Effector memory CD4-positive, alpha-beta T cell (primary cell): ENCODE measurements around the gene GRAP.

ENCODE experiments used
- DNase-seq, 3 donors: peaks; one replicate each; pipeline ENCODE4 v3.0.0-alpha.2; 2020
- H3K27ac ChIP-seq: 2 replicates; pipeline ENCODE4 v1.7.0; 2013; ENCODE audit warnings: mild to moderate bottlenecking, low read length, moderate library complexity; ENCODE audit not compliant: insufficient read depth, poor library complexity, severe bottlenecking
- H3K27me3 ChIP-seq: replicated peaks from 2 replicates; pipeline ENCODE4 v1.7.0; 2013; ENCODE audit warnings: mild to moderate bottlenecking, low read length; ENCODE audit not compliant: insufficient read depth, control insufficient read depth, poor library complexity, severe bottlenecking
- H3K36me3 ChIP-seq: 2 replicates; pipeline ENCODE4 v1.7.0; 2013; ENCODE audit warnings: mild to moderate bottlenecking, low read length, moderate library complexity; ENCODE audit not compliant: control insufficient read depth, insufficient read depth
- H3K4me1 ChIP-seq: 2 replicates; pipeline ENCODE4 v1.7.0; 2013; ENCODE audit warnings: low read length, mild to moderate bottlenecking; ENCODE audit not compliant: control insufficient read depth, insufficient read depth, poor library complexity, severe bottlenecking
- H3K4me3 ChIP-seq: 2 replicates; pipeline ENCODE4 v1.7.0; 2013; ENCODE audit warnings: low read length, low read depth, mild to moderate bottlenecking; ENCODE audit not compliant: insufficient read depth, poor library complexity, severe bottlenecking
- H3K9me3 ChIP-seq: 2 replicates; pipeline ENCODE4 v1.7.0; 2013; ENCODE audit warnings: mild to moderate bottlenecking, low read length, moderate library complexity; ENCODE audit not compliant: control insufficient read depth

Gene GRAP

GRCh38 chr17:19003543-19004420 is 43.0 kb downstream of the GRAP start:
- DNase-seq = no peak
- Histone ChIP-seq H3K27ac (peak overlapping the region; percentile 93), H3K27me3 (no peaks in the 10 kb centered on the region)

GRCh38 chr17:19002805-19003542 is 43.8 kb downstream of the GRAP start:
- peaks cover 3% of the 10 kb centered on the region for H3K36me3 ChIP-seq
- H3K27me3 ChIP-seq = no peaks in the 10 kb centered on the region
- H3K27ac ChIP-seq = no peak overlapping the region
- H3K4me3 ChIP-seq = peak overlapping the region; percentile 66
- H3K9me3 ChIP-seq = no peaks in the 10 kb centered on the region
- peaks cover 30% of the 10 kb centered on the region for H3K4me1 ChIP-seq
- no peak for DNase-seq

More at GRCh38 chr17:19003543-19004420, 43.0 kb downstream of the GRAP start:
- Histone ChIP-seq H3K36me3 (peaks cover 3% of the 10 kb centered on the region), H3K9me3 (no peaks in the 10 kb centered on the region), H3K4me1 (peaks cover 30% of the 10 kb centered on the region), H3K4me3 (peak overlapping the region; percentile 66)

- Histone ChIP-seq H3K36me3 (peaks cover 3% of the 10 kb centered on the region), H3K4me3 (no peak overlapping the region), H3K27ac (no peak overlapping the region)
Observed at GRCh38 chr17:19001907-19002590, 44.7 kb downstream of the GRAP start.

GRCh38 chr17:19000531-19001325 is 46.0 kb downstream of the GRAP start:
- DNase-seq = no peak
- Histone ChIP-seq H3K4me3 (no peak overlapping the region), H3K4me1 (peaks cover 30% of the 10 kb centered on the region), H3K27me3 (no peaks in the 10 kb centered on the region), H3K9me3 (no peaks in the 10 kb centered on the region), H3K27ac (no peak overlapping the region), H3K36me3 (peaks cover 3% of the 10 kb centered on the region)

More at GRCh38 chr17:19001907-19002590, 44.7 kb downstream of the GRAP start:
- Histone ChIP-seq H3K9me3 (no peaks in the 10 kb centered on the region), H3K4me1 (peaks cover 30% of the 10 kb centered on the region), H3K27me3 (no peaks in the 10 kb centered on the region)
- no peak for DNase-seq

GRCh38 chr17:18999911-19000310 is 46.8 kb downstream of the GRAP start:
- Histone ChIP-seq H3K9me3 (no peaks in the 10 kb centered on the region), H3K27ac (no peak overlapping the region), H3K4me1 (peaks cover 26% of the 10 kb centered on the region), H3K4me3 (no peak overlapping the region), H3K36me3 (peaks cover 3% of the 10 kb centered on the region), H3K27me3 (no peaks in the 10 kb centered on the region)
- DNase-seq = no peak

GRCh38 chr17:18999394-18999793 is 47.4 kb downstream of the GRAP start:
- Histone ChIP-seq H3K36me3 (peaks cover 3% of the 10 kb centered on the region), H3K27ac (no peak overlapping the region)

GRCh38 chr17:18997650-18998196 is 49.0 kb downstream of the GRAP start:
- no peaks in the 10 kb centered on the region for H3K9me3 ChIP-seq
- H3K4me3 ChIP-seq = no peak overlapping the region
- H3K27me3 ChIP-seq = no peaks in the 10 kb centered on the region
- peaks cover 6% of the 10 kb centered on the region for H3K36me3 ChIP-seq
- no peak for DNase-seq
- no peak overlapping the region for H3K27ac ChIP-seq
- peaks cover 26% of the 10 kb centered on the region for H3K4me1 ChIP-seq

More at GRCh38 chr17:18999394-18999793, 47.4 kb downstream of the GRAP start:
- no peaks in the 10 kb centered on the region for H3K9me3 ChIP-seq
- peaks cover 24% of the 10 kb centered on the region for H3K4me1 ChIP-seq
- no peak overlapping the region for H3K4me3 ChIP-seq
- H3K27me3 ChIP-seq = no peaks in the 10 kb centered on the region
- no peak for DNase-seq

- Histone ChIP-seq H3K36me3 (peaks cover 6% of the 10 kb centered on the region), H3K27ac (no peak overlapping the region), H3K9me3 (no peaks in the 10 kb centered on the region), H3K27me3 (no peaks in the 10 kb centered on the region), H3K4me1 (peaks cover 19% of the 10 kb centered on the region), H3K4me3 (no peak overlapping the region)
- DNase-seq = no peak
Observed at GRCh38 chr17:18996458-18996857, 50.3 kb downstream of the GRAP start.

GRCh38 chr17:18995220-18995619 is 51.5 kb downstream of the GRAP start:
- DNase-seq = no peak
- H3K27ac ChIP-seq = no peak overlapping the region
- no peaks in the 10 kb centered on the region for H3K27me3 ChIP-seq
- H3K4me3 ChIP-seq = no peak overlapping the region
- peaks cover 6% of the 10 kb centered on the region for H3K36me3 ChIP-seq
- no peaks in the 10 kb centered on the region for H3K9me3 ChIP-seq
- H3K4me1 ChIP-seq = peaks cover 19% of the 10 kb centered on the region
